GM19328 (cell line): Measurements from ENCODE around the gene SPINDOC.
"Not testable (repeated sequence)": the region's sequence is repeated elsewhere in the genome, so short reads cannot be mapped to it uniquely, and the experiment has no call there.

Experiments
- ATAC-seq: cut with Tn5 transposase; IDR thresholded peaks from one replicate; pipeline ENCODE4 v1.9.1; 2021; ENCODE audit warnings: mild to moderate bottlenecking, moderate library complexity; ENCODE audit not compliant: unreplicated experiment

The SPINDOC gene

GRCh38 chr11:63853476-63853875 lies 40.2 kb downstream of the SPINDOC start:
- no peak for ATAC-seq

- no peak for ATAC-seq
Observed at GRCh38 chr11:63854696-63855095, 41.4 kb downstream of the SPINDOC start.

- no peak for ATAC-seq
Observed at GRCh38 chr11:63855975-63856374, 42.7 kb downstream of the SPINDOC start.

- ATAC-seq, result no peak
Observed at GRCh38 chr11:63858628-63859550, 45.6 kb downstream of the SPINDOC start.

GRCh38 chr11:63862923-63863322 lies 49.7 kb downstream of the SPINDOC start:
- ATAC-seq, result no peak

- not testable (repeated sequence) for ATAC-seq
Observed at GRCh38 chr11:63863620-63864019, 50.4 kb downstream of the SPINDOC start.

- no peak for ATAC-seq
Observed at GRCh38 chr11:63866211-63866610, 53.0 kb downstream of the SPINDOC start.

GRCh38 chr11:63867511-63867910 lies 54.3 kb downstream of the SPINDOC start:
- ATAC-seq, result no peak

GRCh38 chr11:63868399-63869064 lies 55.3 kb downstream of the SPINDOC start:
- no peak for ATAC-seq

GRCh38 chr11:63869171-63869591 lies 55.9 kb downstream of the SPINDOC start:
- no peak for ATAC-seq

GRCh38 chr11:63869683-63870082 lies 56.4 kb downstream of the SPINDOC start:
- ATAC-seq, result no peak

GRCh38 chr11:63870351-63871140 lies 57.3 kb downstream of the SPINDOC start:
- ATAC-seq, result no peak

GRCh38 chr11:63871962-63872799 lies 58.9 kb downstream of the SPINDOC start:
- ATAC-seq, result no peak

- ATAC-seq, result no peak
Observed at GRCh38 chr11:63872800-63873197, 59.5 kb downstream of the SPINDOC start.

- no peak for ATAC-seq
Observed at GRCh38 chr11:63873311-63873710, 60.1 kb downstream of the SPINDOC start.

GRCh38 chr11:63874511-63874910 lies 61.3 kb downstream of the SPINDOC start:
- no peak for ATAC-seq

GRCh38 chr11:63875506-63876065 lies 62.3 kb downstream of the SPINDOC start:
- ATAC-seq, result no peak

GRCh38 chr11:63876616-63877015 lies 63.4 kb downstream of the SPINDOC start:
- no peak for ATAC-seq
